Neural progenitor cell (in vitro differentiated cells): ENCODE data around the gene LPA.

Experiments
- EZH2 ChIP-seq: fragments of 200-600 bp; sonication (generic); IDR thresholded peaks from 2 replicates; pipeline ENCODE4 v1.6.1; 2017; ENCODE audit warnings: antibody characterized with exemption, mild to moderate bottlenecking, moderate library complexity
- EZH2phosphoT487 ChIP-seq: fragments of 200-600 bp; sonication (generic); IDR thresholded peaks from 2 replicates; pipeline ENCODE4 v1.6.1; 2017; ENCODE audit warnings: antibody characterized with exemption
- TF ChIP-seq, protein P1 (sequence below): fragments of 200-600 bp; sonication (generic); IDR thresholded peaks from 2 replicates; pipeline ENCODE4 v1.5.1; 2017; ENCODE audit warnings: antibody characterized with exemption, mild to moderate bottlenecking

DNA sequence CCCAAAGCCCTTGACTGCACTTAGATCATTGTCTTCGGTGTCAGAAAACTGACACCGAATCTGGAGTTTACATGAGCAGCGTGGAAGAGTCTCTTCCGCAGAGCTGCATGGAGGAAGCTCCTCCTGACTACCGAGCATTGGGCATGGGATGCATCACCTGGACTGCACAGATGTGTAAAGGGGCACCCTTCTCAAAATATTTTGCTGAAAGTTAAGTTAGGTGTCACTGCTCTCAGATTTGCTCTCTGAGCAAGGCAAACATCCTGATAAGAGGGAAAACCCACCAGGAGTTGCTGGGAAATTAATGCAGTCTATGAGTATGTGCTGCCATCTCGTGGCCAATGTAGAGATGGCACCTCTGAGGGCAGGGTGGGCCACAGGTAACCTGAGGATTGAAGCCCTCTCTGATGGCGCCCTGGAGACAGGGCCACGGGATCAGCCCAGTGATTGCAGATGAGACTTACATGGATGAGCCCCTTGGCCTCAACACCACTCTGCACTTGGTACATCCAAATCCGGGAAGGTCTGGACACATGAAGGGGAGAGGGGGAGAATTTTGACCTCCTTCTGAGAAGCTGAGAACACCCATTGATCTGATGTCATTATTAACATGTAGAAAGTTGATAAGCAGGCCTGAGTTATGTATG lies 129.9 kb downstream of the LPA start:
- TF ChIP-seq EZH2phosphoT487 (no peak), EZH2 (no peak)
- TF ChIP-seq, protein P1, sequence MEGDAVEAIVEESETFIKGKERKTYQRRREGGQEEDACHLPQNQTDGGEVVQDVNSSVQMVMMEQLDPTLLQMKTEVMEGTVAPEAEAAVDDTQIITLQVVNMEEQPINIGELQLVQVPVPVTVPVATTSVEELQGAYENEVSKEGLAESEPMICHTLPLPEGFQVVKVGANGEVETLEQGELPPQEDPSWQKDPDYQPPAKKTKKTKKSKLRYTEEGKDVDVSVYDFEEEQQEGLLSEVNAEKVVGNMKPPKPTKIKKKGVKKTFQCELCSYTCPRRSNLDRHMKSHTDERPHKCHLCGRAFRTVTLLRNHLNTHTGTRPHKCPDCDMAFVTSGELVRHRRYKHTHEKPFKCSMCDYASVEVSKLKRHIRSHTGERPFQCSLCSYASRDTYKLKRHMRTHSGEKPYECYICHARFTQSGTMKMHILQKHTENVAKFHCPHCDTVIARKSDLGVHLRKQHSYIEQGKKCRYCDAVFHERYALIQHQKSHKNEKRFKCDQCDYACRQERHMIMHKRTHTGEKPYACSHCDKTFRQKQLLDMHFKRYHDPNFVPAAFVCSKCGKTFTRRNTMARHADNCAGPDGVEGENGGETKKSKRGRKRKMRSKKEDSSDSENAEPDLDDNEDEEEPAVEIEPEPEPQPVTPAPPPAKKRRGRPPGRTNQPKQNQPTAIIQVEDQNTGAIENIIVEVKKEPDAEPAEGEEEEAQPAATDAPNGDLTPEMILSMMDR: peak; percentile 97
